Endodermal cell (in vitro differentiated cells): ENCODE measurements around the gene SERTAD2. TPM values are rescaled to one million over a fixed set of nuclear protein-coding genes. Genes with fewer than 3 reads are reported as not detected.

Source experiments
- DNase-seq: peaks from one replicate; pipeline ENCODE4 v3.0.0-alpha.2; 2017
- H3K27ac ChIP-seq: 2 replicates; pipeline ENCODE4 v1.5.1; 2013; ENCODE audit warnings: mild to moderate bottlenecking, low read depth, low read length, moderate library complexity
- H3K27me3 ChIP-seq: 2 replicates; pipeline ENCODE4 v1.6.1; 2013; ENCODE audit warnings: mild to moderate bottlenecking, low read length, moderate library complexity; ENCODE audit not compliant: insufficient read depth, control insufficient read depth, poor library complexity, severe bottlenecking
- H3K36me3 ChIP-seq: 2 replicates; pipeline ENCODE4 v1.7.0; 2013; ENCODE audit warnings: mild to moderate bottlenecking, low read length, moderate library complexity; ENCODE audit not compliant: control insufficient read depth, insufficient read depth
- H3K4me1 ChIP-seq: one replicate; pipeline ENCODE4 v1.7.0; 2013; ENCODE audit warnings: low read length; ENCODE audit not compliant: control insufficient read depth, insufficient read depth
- H3K4me3 ChIP-seq: 2 replicates; pipeline ENCODE4 v1.5.1; 2013; ENCODE audit warnings: mild to moderate bottlenecking, low read length, moderate library complexity
- H3K9ac ChIP-seq: 2 replicates; pipeline ENCODE4 v1.6.1; 2013; ENCODE audit warnings: mild to moderate bottlenecking, low read length, moderate library complexity; ENCODE audit not compliant: poor library complexity, severe bottlenecking; ENCODE audit errors: extremely low read depth
- H3K9me3 ChIP-seq: 2 replicates; pipeline ENCODE4 v1.6.1; 2013; ENCODE audit warnings: mild to moderate bottlenecking, low read length, moderate library complexity; ENCODE audit not compliant: control insufficient read depth
- H3K27ac Mint-ChIP-seq: 2 replicates; pipeline ENCODE4 v1.8.0; 2020; ENCODE audit warnings: mixed read lengths
- H3K27me3 Mint-ChIP-seq: 2 replicates; pipeline ENCODE4 v1.8.0; 2021; ENCODE audit warnings: mild to moderate bottlenecking, mixed read lengths; ENCODE audit not compliant: insufficient read depth
- H3K36me3 Mint-ChIP-seq: 2 replicates; pipeline ENCODE4 v1.8.0; 2020; ENCODE audit warnings: low read depth, mixed read lengths
- H3K4me1 Mint-ChIP-seq: 2 replicates; pipeline ENCODE4 v1.8.0; 2020; ENCODE audit warnings: mixed read lengths
- H3K4me3 Mint-ChIP-seq: 2 replicates; pipeline ENCODE4 v1.8.0; 2020; ENCODE audit warnings: mild to moderate bottlenecking, moderate library complexity, mixed read lengths
- H3K9me3 Mint-ChIP-seq: 2 replicates; pipeline ENCODE4 v1.8.0; 2020; ENCODE audit warnings: mild to moderate bottlenecking, mixed read lengths
- WGBS, 2 experiments: methylation state at CpG; one replicate each; pipeline versions ENCODE4 v1.1.5 to v1.1.7; 2013; ENCODE audit warnings: missing lambda C conversion rate in 2 of 2, mixed read lengths in 1 of 2; ENCODE audit not compliant: insufficient coverage in 1 of 2, insufficient read length in 1 of 2; 5-methylcytosine and 5-hydroxymethylcytosine counted together
- total RNA-seq, 2 donors: library from RNA; stranded (reverse); fragmentation: NEBNext Ultra II Directional in 1 of 2; extraction: Animal tissue kit (Norgen Biotek cat#: 25700) in 1 of 2; gene quantifications; 2 replicates in 1 of 2; 3 replicates in 1 of 2; pipeline ENCODE4 v1.2.1, GENCODE V29; 2021
- TF ChIP-seq, protein P1 (sequence below): fragments of 200-600 bp; sonication (generic); conservative IDR thresholded peaks from 2 replicates; pipeline ENCODE4 v1.5.0; 2021; ENCODE audit warnings: antibody characterized with exemption, mild to moderate bottlenecking

Gene SERTAD2
- total RNA-seq, 2 donors from 2014 or later, result 17.1 to 20.3 TPM

DNA sequence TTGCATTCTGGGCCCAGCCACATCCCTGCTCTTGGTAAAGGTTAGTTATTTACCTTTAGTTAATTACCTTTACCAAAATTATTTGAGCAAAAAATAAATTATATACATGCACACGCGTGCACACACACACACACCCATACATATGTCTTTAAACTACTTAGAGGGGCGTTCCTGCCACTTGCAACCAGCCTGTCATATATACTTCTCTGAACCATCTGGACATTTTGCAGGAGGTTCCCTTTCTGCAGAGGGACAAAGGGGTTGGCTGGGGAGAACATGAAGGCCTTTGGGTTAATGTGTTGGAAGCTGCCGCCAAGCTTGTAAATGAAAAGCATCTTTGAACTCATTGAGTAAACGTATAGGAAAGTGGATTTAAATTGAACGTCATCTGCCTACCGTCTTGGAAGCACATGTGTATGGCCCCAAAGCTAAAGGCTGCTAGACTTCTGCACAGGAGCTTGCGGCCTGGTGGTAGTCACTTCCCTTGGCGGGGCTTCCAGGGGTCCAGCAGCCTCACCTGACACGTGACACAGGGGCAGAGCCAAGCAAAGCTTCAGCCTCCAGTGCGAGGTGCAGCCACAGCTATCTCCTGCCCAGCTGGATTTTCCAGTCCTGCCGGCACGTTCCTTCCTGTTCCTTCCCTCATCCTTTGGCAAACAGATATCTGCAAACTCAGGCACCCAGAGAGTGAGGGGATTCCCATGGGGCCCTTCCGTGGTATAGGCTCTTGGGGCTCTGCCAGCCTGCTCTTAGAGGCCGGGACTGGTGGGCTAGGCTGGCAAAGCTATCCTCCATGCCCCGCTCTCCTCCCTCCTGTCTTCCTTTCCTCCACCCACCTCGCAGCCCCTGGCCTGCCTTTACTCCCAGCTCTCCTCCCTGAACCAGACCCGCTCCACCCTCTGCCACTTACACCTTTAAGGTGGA lies 46.1 kb downstream of the SERTAD2 start:
- no peak for DNase-seq
- Histone ChIP-seq H3K4me3 (no peak overlapping the region), H3K9me3 (no peaks in the 10 kb centered on the region), H3K27ac (no peak overlapping the region), H3K9ac (no peak overlapping the region), H3K27me3 (no peaks in the 10 kb centered on the region), H3K36me3 (no peaks in the 10 kb centered on the region), H3K4me1 (no peaks in the 10 kb centered on the region)
- peaks cover 3% of the 10 kb centered on the region for H3K4me1 Mint-ChIP-seq
- no peak overlapping the region for H3K27ac Mint-ChIP-seq
- TF ChIP-seq, protein P1, sequence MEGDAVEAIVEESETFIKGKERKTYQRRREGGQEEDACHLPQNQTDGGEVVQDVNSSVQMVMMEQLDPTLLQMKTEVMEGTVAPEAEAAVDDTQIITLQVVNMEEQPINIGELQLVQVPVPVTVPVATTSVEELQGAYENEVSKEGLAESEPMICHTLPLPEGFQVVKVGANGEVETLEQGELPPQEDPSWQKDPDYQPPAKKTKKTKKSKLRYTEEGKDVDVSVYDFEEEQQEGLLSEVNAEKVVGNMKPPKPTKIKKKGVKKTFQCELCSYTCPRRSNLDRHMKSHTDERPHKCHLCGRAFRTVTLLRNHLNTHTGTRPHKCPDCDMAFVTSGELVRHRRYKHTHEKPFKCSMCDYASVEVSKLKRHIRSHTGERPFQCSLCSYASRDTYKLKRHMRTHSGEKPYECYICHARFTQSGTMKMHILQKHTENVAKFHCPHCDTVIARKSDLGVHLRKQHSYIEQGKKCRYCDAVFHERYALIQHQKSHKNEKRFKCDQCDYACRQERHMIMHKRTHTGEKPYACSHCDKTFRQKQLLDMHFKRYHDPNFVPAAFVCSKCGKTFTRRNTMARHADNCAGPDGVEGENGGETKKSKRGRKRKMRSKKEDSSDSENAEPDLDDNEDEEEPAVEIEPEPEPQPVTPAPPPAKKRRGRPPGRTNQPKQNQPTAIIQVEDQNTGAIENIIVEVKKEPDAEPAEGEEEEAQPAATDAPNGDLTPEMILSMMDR, result no peak
- WGBS, 2 experiments, result 88 to 91% methylated on average over 8 to 18 of the region's 18 CpGs
- peak overlapping the region; percentile 40 for H3K4me3 Mint-ChIP-seq
- peaks cover 9% of the 10 kb centered on the region for H3K9me3 Mint-ChIP-seq
- H3K27me3 Mint-ChIP-seq, result peaks cover 24% of the 10 kb centered on the region
- no peaks in the 10 kb centered on the region for H3K36me3 Mint-ChIP-seq

DNA sequence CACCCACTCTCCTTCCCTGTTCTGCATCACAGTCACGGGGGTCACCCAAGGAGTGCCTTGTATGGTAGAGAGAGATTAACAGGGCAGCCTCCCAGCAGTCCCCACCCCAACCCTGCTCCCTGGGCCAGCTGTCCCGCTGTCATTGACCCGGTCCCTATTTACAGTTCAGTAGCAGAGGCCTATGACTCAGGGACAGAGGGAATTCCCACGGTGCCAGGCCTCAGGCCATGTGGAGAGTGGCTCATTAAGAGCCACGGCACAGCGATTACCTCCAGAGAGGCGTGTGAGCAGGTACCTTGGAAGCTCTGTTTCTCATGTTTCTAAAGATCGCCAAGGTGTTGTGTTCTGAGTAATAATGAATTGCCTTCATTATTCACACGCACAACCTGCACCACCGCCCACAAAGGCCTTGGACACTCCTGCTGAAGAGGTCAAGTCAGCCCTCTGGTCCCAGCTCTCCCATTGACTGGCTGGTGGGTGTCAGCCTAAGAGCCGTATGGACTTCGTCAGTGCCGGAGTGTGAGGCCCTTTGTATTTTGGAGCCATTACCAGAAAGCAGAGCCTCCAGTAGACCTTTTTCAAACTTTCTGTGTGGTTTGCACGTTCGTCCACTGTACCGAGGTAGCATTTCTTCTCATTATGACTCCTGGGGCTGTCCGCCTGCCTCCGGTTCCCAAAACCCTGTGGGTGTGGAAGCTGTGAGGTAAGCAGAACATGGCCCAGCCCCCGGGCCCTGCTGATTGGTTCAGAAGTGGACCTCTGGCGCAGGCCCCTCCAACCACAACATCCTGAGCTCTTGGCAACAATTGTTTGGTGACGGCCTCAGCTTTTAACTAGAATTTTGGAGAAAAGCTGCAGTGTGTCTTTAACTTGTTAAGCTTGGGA lies 47.0 kb downstream of the SERTAD2 start:
- DNase-seq, result peak; percentile 91
- H3K4me1 Mint-ChIP-seq, result peaks cover 3% of the 10 kb centered on the region
- H3K4me3 Mint-ChIP-seq, result no peak overlapping the region
- Histone ChIP-seq H3K4me3 (no peak overlapping the region), H3K9me3 (no peaks in the 10 kb centered on the region), H3K9ac (no peak overlapping the region), H3K4me1 (no peaks in the 10 kb centered on the region), H3K27ac (no peak overlapping the region), H3K27me3 (no peaks in the 10 kb centered on the region), H3K36me3 (no peaks in the 10 kb centered on the region)
- peaks cover 18% of the 10 kb centered on the region for H3K27me3 Mint-ChIP-seq
- H3K27ac Mint-ChIP-seq, result peak overlapping the region; percentile 44
- TF ChIP-seq, protein P1, result no peak
- H3K9me3 Mint-ChIP-seq, result peaks cover 9% of the 10 kb centered on the region
- no peaks in the 10 kb centered on the region for H3K36me3 Mint-ChIP-seq
- 84 to 90% methylated on average over 7 to 21 of the region's 21 CpGs for WGBS, 2 experiments

DNA sequence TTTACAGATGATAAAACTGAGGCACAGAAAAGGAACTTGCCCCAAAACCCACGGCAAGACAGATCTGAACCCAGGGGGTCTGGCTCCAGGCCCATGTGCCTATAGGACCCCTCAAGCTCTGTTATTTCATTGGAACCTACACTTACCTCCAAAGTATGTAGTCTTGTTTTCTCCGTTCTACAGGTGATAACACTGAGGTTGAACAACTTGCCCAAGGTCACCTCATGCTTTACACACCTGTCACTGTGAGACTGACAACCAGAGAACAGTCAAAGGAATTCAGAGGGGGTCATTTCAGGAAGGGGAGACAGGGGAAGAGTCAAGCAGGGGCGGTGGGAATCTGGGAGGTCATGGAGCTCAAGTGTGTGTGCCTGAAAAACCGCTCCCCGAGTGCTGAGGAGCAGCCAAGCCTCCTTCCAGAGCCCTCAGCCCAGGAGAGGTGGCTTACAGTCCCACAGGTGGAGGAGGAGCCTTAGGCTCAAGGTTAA lies 47.7 kb downstream of the SERTAD2 start:
- TF ChIP-seq, protein P1, result no peak
- H3K4me1 ChIP-seq, result no peaks in the 10 kb centered on the region
- H3K27me3 ChIP-seq, result no peaks in the 10 kb centered on the region
- no peak overlapping the region for H3K27ac ChIP-seq
- no peak overlapping the region for H3K4me3 ChIP-seq
- H3K36me3 Mint-ChIP-seq, result no peaks in the 10 kb centered on the region
- H3K36me3 ChIP-seq, result no peaks in the 10 kb centered on the region
- 87 to 88% methylated on average over 3 to 5 of the region's 5 CpGs for WGBS, 2 experiments
- no peak overlapping the region for H3K9ac ChIP-seq
- no peak overlapping the region for H3K27ac Mint-ChIP-seq
- H3K9me3 Mint-ChIP-seq, result peaks cover 9% of the 10 kb centered on the region
- no peaks in the 10 kb centered on the region for H3K9me3 ChIP-seq
- DNase-seq, result no peak
- peaks cover 5% of the 10 kb centered on the region for H3K4me1 Mint-ChIP-seq
- H3K27me3 Mint-ChIP-seq, result peaks cover 14% of the 10 kb centered on the region
- no peak overlapping the region for H3K4me3 Mint-ChIP-seq
